Lower lobe of right lung (tissue), 2 donors: Measurements from ENCODE around the gene TRMU. TPM values are rescaled to one million over a fixed set of nuclear protein-coding genes. Genes with fewer than 3 reads are reported as not detected.

Experiments
- ATAC-seq, 2 donors: fragments of 200-7000 bp; cut with Tn5 transposase; one replicate each; pipeline ENCODE4 v1.9.1; 2020 to 2022; ENCODE audit warnings: mild to moderate bottlenecking in 2 of 2, moderate library complexity in 2 of 2
- DNase-seq: peaks from one replicate; pipeline ENCODE4 v3.0.0-alpha.2; 2020
- H3K27ac ChIP-seq: fragments of 200-600 bp; one replicate; pipeline ENCODE4 v1.8.0; 2022
- H3K27me3 ChIP-seq: fragments of 200-600 bp; one replicate; pipeline ENCODE4 v1.8.0; 2022; ENCODE audit warnings: low read depth
- H3K36me3 ChIP-seq: fragments of 200-600 bp; one replicate; pipeline ENCODE4 v1.8.0; 2022; ENCODE audit warnings: mild to moderate bottlenecking
- H3K4me1 ChIP-seq: fragments of 200-600 bp; one replicate; pipeline ENCODE4 v1.8.0; 2022
- H3K4me3 ChIP-seq: fragments of 200-600 bp; one replicate; pipeline ENCODE4 v1.8.0; 2022; ENCODE audit warnings: mild to moderate bottlenecking
- H3K9me3 ChIP-seq: fragments of 200-600 bp; one replicate; pipeline ENCODE4 v1.8.0; 2022
- CTCF ChIP-seq: fragments of 200-600 bp; IDR thresholded peaks from one replicate; pipeline ENCODE4 v1.8.0; 2022; ENCODE audit warnings: antibody characterized with exemption, mild to moderate bottlenecking
- intact Hi-C: fragments of 100-400 bp; cut with DNase I; formaldehyde crosslinking; loops from one replicate; pipeline ENCODE4 v1.11.0; 2022
- total RNA-seq: library from RNA; stranded (reverse); fragmentation: NEBNext Ultra II Directional; extraction: Animal tissue kit (Norgen Biotek cat#: 25700); gene quantifications from one replicate; pipeline ENCODE4 v1.2.1, GENCODE V29; 2021
- donor health status: DM: no; HTN: yes; CAD: no; lungs with severe emphysema.

TRMU gene
- total RNA-seq, 1 donor from 2014 or later, result 33.5 TPM

- DNase-seq (peak; percentile 24), ATAC-seq (no peak)
- Histone ChIP-seq H3K4me1 (peaks cover 6% of the 10 kb centered on the region), H3K27me3 (no peaks in the 10 kb centered on the region), H3K4me3 (no peak overlapping the region), H3K27ac (no peak overlapping the region), H3K9me3 (no peaks in the 10 kb centered on the region), H3K36me3 (peaks cover 100% of the 10 kb centered on the region)
- intact Hi-C loops, result no loop called here
- TF ChIP-seq CTCF, result no peak
Observed at GRCh38 chr22:46352276-46352675, 16.8 kb downstream of the TRMU start.

- peaks cover 98% of the 10 kb centered on the region for H3K36me3 ChIP-seq
- H3K4me1 ChIP-seq, result peaks cover 6% of the 10 kb centered on the region
- peak; percentile 70 for DNase-seq
- intact Hi-C loops, result no loop called here
- peak; percentile 74 to 82 for ATAC-seq
- peak overlapping the region; percentile 4 for H3K27ac ChIP-seq
- no peaks in the 10 kb centered on the region for H3K9me3 ChIP-seq
- H3K4me3 ChIP-seq, result no peak overlapping the region
- H3K27me3 ChIP-seq, result no peaks in the 10 kb centered on the region
- no peak for TF ChIP-seq CTCF
Observed at GRCh38 chr22:46352691-46353386, 17.3 kb downstream of the TRMU start.

- H3K4me3 ChIP-seq, result no peak overlapping the region
- no peak for TF ChIP-seq CTCF
- H3K4me1 ChIP-seq, result peaks cover 6% of the 10 kb centered on the region
- intact Hi-C loops, result no loop called here
- peak overlapping the region; percentile 4 for H3K27ac ChIP-seq
- H3K36me3 ChIP-seq, result peaks cover 93% of the 10 kb centered on the region
- H3K9me3 ChIP-seq, result no peaks in the 10 kb centered on the region
- ATAC-seq, result peak in 1 of 2 donors; percentile 6
- no peaks in the 10 kb centered on the region for H3K27me3 ChIP-seq
- no peak for DNase-seq
Observed at GRCh38 chr22:46353483-46354105, 18.1 kb downstream of the TRMU start.

- Histone ChIP-seq H3K27me3 (no peaks in the 10 kb centered on the region), H3K4me3 (no peak overlapping the region), H3K9me3 (no peaks in the 10 kb centered on the region), H3K36me3 (peaks cover 89% of the 10 kb centered on the region), H3K4me1 (peaks cover 6% of the 10 kb centered on the region), H3K27ac (no peak overlapping the region)
- intact Hi-C loops, result no loop called here
- TF ChIP-seq CTCF, result no peak
- no peak for ATAC-seq
- DNase-seq, result peak; percentile 44
Observed at GRCh38 chr22:46354176-46354992, 18.9 kb downstream of the TRMU start.

GRCh38 chr22:46354993-46355305 is 19.4 kb downstream of the TRMU start:
- H3K9me3 ChIP-seq, result no peaks in the 10 kb centered on the region
- no peak for TF ChIP-seq CTCF
- intact Hi-C loops, result no loop called here
- H3K4me1 ChIP-seq, result peaks cover 6% of the 10 kb centered on the region
- H3K27ac ChIP-seq, result no peak overlapping the region
- H3K27me3 ChIP-seq, result no peaks in the 10 kb centered on the region
- peaks cover 89% of the 10 kb centered on the region for H3K36me3 ChIP-seq
- no peak overlapping the region for H3K4me3 ChIP-seq
- DNase-seq, result no peak
- no peak for ATAC-seq
